Smooth muscle cell (in vitro differentiated cells): ENCODE data around the gene CMTM3. TPM values are rescaled to one million over a fixed set of nuclear protein-coding genes. Genes with fewer than 3 reads are reported as not detected.

ENCODE experiments used
- DNase-seq: peaks from one replicate; lab custom pipeline; 2025; ENCODE audit not compliant: unreplicated experiment; lab: John Stamatoyannopoulos, UW
- H2AFZ ChIP-seq: fragments of 200-600 bp; sonication (generic); 2 replicates; pipeline ENCODE4 v1.6.0; 2016; ENCODE audit warnings: antibody characterized with exemption, low read depth, mild to moderate bottlenecking
- H3F3A ChIP-seq: fragments of 200-600 bp; sonication (generic); 2 replicates; pipeline ENCODE4 v1.6.0; 2017; ENCODE audit warnings: antibody characterized with exemption, low read depth
- H3K27ac ChIP-seq: fragments of 200-600 bp; sonication (generic); 2 replicates; pipeline ENCODE4 v1.5.1; 2016; ENCODE audit warnings: low read depth, mild to moderate bottlenecking
- H3K27me3 ChIP-seq: fragments of 200-600 bp; sonication (generic); 2 replicates; pipeline ENCODE4 v1.6.1; 2016; ENCODE audit warnings: low read depth, mild to moderate bottlenecking
- H3K36me3 ChIP-seq: fragments of 200-600 bp; sonication (generic); 2 replicates; pipeline ENCODE4 v1.5.1; 2016; ENCODE audit warnings: low read depth
- H3K4me1 ChIP-seq: fragments of 200-600 bp; sonication (generic); 2 replicates; pipeline ENCODE4 v1.5.1; 2016; ENCODE audit warnings: low read depth
- H3K4me2 ChIP-seq: fragments of 200-600 bp; sonication (generic); 2 replicates; pipeline ENCODE4 v1.6.0; 2016; ENCODE audit warnings: mild to moderate bottlenecking
- H3K4me3 ChIP-seq: fragments of 200-600 bp; sonication (generic); 2 replicates; pipeline ENCODE4 v1.5.1; 2016; ENCODE audit warnings: mild to moderate bottlenecking
- H3K79me2 ChIP-seq: fragments of 200-600 bp; sonication (generic); 2 replicates; pipeline ENCODE4 v1.6.0; 2016; ENCODE audit warnings: low read depth, mild to moderate bottlenecking
- H3K9ac ChIP-seq: fragments of 200-600 bp; sonication (generic); 2 replicates; pipeline ENCODE4 v1.6.0; 2016; ENCODE audit warnings: low read depth
- H3K9me3 ChIP-seq: fragments of 200-600 bp; sonication (generic); replicated peaks from 2 replicates; pipeline ENCODE4 v1.5.1; 2016; ENCODE audit warnings: low read depth
- H4K20me1 ChIP-seq: fragments of 200-600 bp; sonication (generic); 2 replicates; pipeline ENCODE4 v1.6.0; 2016; ENCODE audit warnings: low read depth
- WGBS: methylation state at CpG from one replicate; pipeline ENCODE4 v1.1.7; 2016; ENCODE audit warnings: low lambda C conversion rate; 5-methylcytosine and 5-hydroxymethylcytosine counted together
- polyA plus RNA-seq: library from polyadenylated mRNA; unstranded; fragments of >200 nt; fragmentation: Nextera tagmentation; extraction: Ambion mirVana; gene quantifications from 2 replicates; pipeline ENCODE4 v1.2.1, GENCODE V29; 2016
- total RNA-seq: library from RNA; depleted of rRNA; stranded (reverse); fragments of >200 nt; gene quantifications from 2 replicates; pipeline ENCODE4 v1.2.3, GENCODE V29; 2014
- TF ChIP-seq, protein P1 (sequence below): fragments of 200-600 bp; sonication (generic); IDR thresholded peaks from 2 replicates; pipeline ENCODE4 v1.5.1; 2017; ENCODE audit warnings: borderline replicate concordance, mild to moderate bottlenecking, antibody characterized with exemption; ENCODE audit not compliant: insufficient read depth, poor library complexity, severe bottlenecking

Gene CMTM3
- total and polyA plus RNA-seq, 2 experiments from 2014 or later = 21.8 to 57.8 TPM

DNA sequence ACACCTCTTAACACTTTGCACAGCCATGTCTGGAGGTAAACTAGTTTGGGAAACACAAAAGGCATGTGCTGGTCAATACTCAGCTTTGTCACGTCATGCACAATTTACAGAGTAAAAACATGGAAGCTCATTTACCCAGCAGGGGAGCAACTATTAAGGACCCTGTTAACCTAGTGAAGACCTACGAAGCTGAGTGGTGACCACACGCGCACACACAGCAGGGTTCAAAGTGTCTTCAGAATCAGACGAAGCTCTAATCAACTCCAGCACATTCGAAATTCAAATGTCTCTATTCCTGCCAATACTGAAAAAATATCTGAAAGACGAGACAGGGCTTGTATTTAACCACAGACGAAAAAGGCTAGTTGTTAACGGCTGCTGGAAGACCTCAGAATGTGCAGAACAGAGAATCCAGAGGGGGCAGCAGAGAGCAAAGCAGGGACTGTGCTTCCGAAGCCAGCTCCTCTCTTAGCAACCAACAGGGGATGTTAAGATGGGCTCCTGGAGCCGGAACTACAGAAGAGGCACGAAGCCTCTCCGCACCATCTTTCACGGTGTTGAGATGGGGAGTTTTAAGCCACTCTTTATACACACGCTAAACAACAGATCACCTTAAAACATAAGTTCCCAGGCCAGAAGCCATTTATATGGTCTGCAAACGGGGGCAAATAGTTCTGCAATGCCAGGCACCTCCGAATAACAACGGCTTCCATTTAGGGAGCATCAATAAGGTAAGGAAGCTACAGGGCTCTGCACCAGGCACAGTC is 46.4 kb downstream of the CMTM3 start:
- peak; percentile 25 for DNase-seq

DNA sequence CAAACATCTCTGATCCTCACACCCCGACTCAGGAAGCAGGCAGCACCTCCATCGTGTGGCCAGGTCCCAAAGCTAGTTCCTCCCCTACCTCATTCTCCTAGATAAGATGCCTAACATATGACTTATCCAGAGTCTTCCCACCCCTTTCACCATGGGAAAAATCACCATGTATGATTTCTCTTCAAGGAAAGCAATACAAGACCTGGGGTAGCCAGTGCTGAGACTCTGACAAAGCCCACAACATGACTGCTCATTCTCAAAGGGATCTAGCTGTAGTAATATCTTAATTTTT is 46.9 kb downstream of the CMTM3 start:
- H3K4me2 ChIP-seq = peak overlapping the region; percentile 79
- WGBS = 65% methylated on average over 2 of the region's 2 CpGs
- no peak overlapping the region for H3K9ac ChIP-seq
- DNase-seq = no peak
- H3K4me3 ChIP-seq = no peak overlapping the region
- H3K79me2 ChIP-seq = peaks cover 6% of the 10 kb centered on the region
- H3K36me3 ChIP-seq = no peaks in the 10 kb centered on the region
- H3K9me3 ChIP-seq = no peaks in the 10 kb centered on the region
- no peaks in the 10 kb centered on the region for H3K4me1 ChIP-seq
- H3F3A ChIP-seq = no peaks in the 10 kb centered on the region
- no peak overlapping the region for H3K27ac ChIP-seq
- peak overlapping the region; percentile 70 for H2AFZ ChIP-seq
- TF ChIP-seq, protein P1, sequence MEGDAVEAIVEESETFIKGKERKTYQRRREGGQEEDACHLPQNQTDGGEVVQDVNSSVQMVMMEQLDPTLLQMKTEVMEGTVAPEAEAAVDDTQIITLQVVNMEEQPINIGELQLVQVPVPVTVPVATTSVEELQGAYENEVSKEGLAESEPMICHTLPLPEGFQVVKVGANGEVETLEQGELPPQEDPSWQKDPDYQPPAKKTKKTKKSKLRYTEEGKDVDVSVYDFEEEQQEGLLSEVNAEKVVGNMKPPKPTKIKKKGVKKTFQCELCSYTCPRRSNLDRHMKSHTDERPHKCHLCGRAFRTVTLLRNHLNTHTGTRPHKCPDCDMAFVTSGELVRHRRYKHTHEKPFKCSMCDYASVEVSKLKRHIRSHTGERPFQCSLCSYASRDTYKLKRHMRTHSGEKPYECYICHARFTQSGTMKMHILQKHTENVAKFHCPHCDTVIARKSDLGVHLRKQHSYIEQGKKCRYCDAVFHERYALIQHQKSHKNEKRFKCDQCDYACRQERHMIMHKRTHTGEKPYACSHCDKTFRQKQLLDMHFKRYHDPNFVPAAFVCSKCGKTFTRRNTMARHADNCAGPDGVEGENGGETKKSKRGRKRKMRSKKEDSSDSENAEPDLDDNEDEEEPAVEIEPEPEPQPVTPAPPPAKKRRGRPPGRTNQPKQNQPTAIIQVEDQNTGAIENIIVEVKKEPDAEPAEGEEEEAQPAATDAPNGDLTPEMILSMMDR = no peak
- H3K27me3 ChIP-seq = no peaks in the 10 kb centered on the region
- H4K20me1 ChIP-seq = peaks cover 18% of the 10 kb centered on the region

More for the DNA sequence above, 46.4 kb downstream of the CMTM3 start:
- H4K20me1 ChIP-seq = peaks cover 18% of the 10 kb centered on the region
- H3K4me3 ChIP-seq = no peak overlapping the region
- peaks cover 2% of the 10 kb centered on the region for H3K79me2 ChIP-seq
- no peaks in the 10 kb centered on the region for H3K27me3 ChIP-seq
- H3K9me3 ChIP-seq = no peaks in the 10 kb centered on the region
- H3K4me2 ChIP-seq = peak overlapping the region; percentile 79
- H3F3A ChIP-seq = no peaks in the 10 kb centered on the region
- peak overlapping the region; percentile 70 for H2AFZ ChIP-seq
- no peaks in the 10 kb centered on the region for H3K4me1 ChIP-seq
- H3K9ac ChIP-seq = no peak overlapping the region
- H3K27ac ChIP-seq = no peak overlapping the region
- WGBS = 31% methylated on average over 18 of the region's 18 CpGs
- TF ChIP-seq, protein P1 = peak; percentile 91
- no peaks in the 10 kb centered on the region for H3K36me3 ChIP-seq

DNA sequence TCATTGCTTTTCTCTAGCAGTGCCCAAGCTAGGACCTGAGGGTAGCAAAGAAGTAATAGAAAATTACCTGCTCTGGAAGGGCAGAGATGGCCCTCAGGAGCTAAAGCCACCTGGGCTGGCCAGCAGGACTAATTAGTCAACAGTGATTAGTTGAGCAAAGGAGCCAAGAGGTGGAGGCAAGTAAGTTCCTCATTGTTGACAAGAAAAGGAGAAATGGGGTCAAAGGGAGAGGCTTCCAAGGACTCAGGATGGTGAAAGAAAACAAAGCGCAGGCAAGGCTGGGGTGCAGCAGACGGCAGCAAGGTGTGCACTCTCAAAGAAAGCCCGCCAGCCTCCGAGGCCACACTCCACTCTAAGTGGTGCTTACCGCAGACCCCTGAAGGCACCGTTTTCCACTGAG is 47.5 kb downstream of the CMTM3 start:
- Histone ChIP-seq H3F3A (no peaks in the 10 kb centered on the region), H4K20me1 (peaks cover 18% of the 10 kb centered on the region), H3K4me3 (no peak overlapping the region), H3K9ac (no peak overlapping the region), H3K27me3 (no peaks in the 10 kb centered on the region), H3K27ac (no peak overlapping the region), H3K4me2 (no peak overlapping the region), H2AFZ (no peak overlapping the region), H3K36me3 (no peaks in the 10 kb centered on the region), H3K9me3 (no peaks in the 10 kb centered on the region), H3K4me1 (no peaks in the 10 kb centered on the region), H3K79me2 (peaks cover 8% of the 10 kb centered on the region)
- 93% methylated on average over 6 of the region's 6 CpGs for WGBS
- TF ChIP-seq, protein P1 = no peak
- DNase-seq = no peak
